Esophagus (tissue), 2 donors: Measurements from ENCODE around the gene LENG9. TPM values are rescaled to one million over a fixed set of nuclear protein-coding genes. Genes with fewer than 3 reads are reported as not detected.
"Not testable (repeated sequence)": the region's sequence is repeated elsewhere in the genome, so short reads cannot be mapped to it uniquely, and the experiment has no call there.

Experiments
- H3K27ac ChIP-seq, 2 donors: one replicate each; pipeline ENCODE4 v1.5.1; 2013; ENCODE audit warnings: low read depth in 2 of 2, mild to moderate bottlenecking in 2 of 2, inconsistent platforms in 1 of 2, low read length in 1 of 2, moderate library complexity in 1 of 2
- H3K27me3 ChIP-seq, 2 donors: one replicate each; pipeline ENCODE4 v1.6.1; 2013; ENCODE audit warnings: low read length in 2 of 2, control low read depth in 1 of 2, mild to moderate bottlenecking in 1 of 2; ENCODE audit not compliant: insufficient read depth in 2 of 2, control insufficient read depth in 1 of 2
- H3K36me3 ChIP-seq, 2 donors: one replicate each; pipeline ENCODE4 v1.6.1; 2013; ENCODE audit warnings: low read length in 1 of 2; ENCODE audit not compliant: control insufficient read depth in 2 of 2, insufficient read depth in 2 of 2
- H3K4me1 ChIP-seq, 2 donors: one replicate each; pipeline ENCODE4 v1.6.1; 2013; ENCODE audit warnings: low read length in 1 of 2; ENCODE audit not compliant: control insufficient read depth in 2 of 2, insufficient read depth in 2 of 2
- H3K4me3 ChIP-seq, 2 donors: one replicate each; pipeline ENCODE4 v1.5.1; 2013; ENCODE audit warnings: low read length in 2 of 2, mild to moderate bottlenecking in 2 of 2, low read depth in 1 of 2, moderate library complexity in 1 of 2
- H3K9me3 ChIP-seq, 2 donors: one replicate each; pipeline ENCODE4 v1.6.1; 2013; ENCODE audit warnings: mild to moderate bottlenecking in 2 of 2, low read depth in 1 of 2, low read length in 1 of 2, moderate library complexity in 1 of 2; ENCODE audit not compliant: control insufficient read depth in 2 of 2, insufficient read depth in 1 of 2
- WGBS, 2 donors: extraction: QIAGEN DNeasy Blood & Tissue Kit; methylation state at CpG; one replicate each; pipeline ENCODE4 v1.1.7; 2013; 5-methylcytosine and 5-hydroxymethylcytosine counted together
- polyA plus RNA-seq, 2 donors: library from polyadenylated mRNA; stranded (reverse); fragments of 200-250 nt; gene quantifications; one replicate each; pipeline ENCODE4 v1.2.3, GENCODE V29; 2013
- donor health status: healthy with polysubstance abuse.
- donor health status: Bipolar disorder and iron deficiency.

Gene LENG9
- 1 to 10 TPM; 4.4 to 5.8 TPM for polyA plus RNA-seq

GRCh38 chr19:54463531-54464043 is at the start of gene LENG9:
TSS of gene LENG9 (minus strand) at chr19:54463778. CDS start at chr19:54463526, 252 bp downstream.
- H3K27me3 ChIP-seq: no peaks in the 10 kb centered on the region
- 0% methylated on average over 41 of the region's 41 CpGs for WGBS, 2 donors
- peak within 1 kb of the TSS; percentile 89 to 99 for H3K27ac ChIP-seq
- peaks cover 4 to 30% of the 10 kb centered on the region in 2 donors for H3K36me3 ChIP-seq
- peaks cover 0 to 12% of the 10 kb centered on the region in 2 donors for H3K4me1 ChIP-seq
- H3K9me3 ChIP-seq: no peaks in the 10 kb centered on the region
- H3K4me3 ChIP-seq: peak within 1 kb of the TSS; percentile 44 to 61

- WGBS, 2 donors: 61 to 69% methylated on average over 8 to 9 of the region's 21 CpGs
- not testable (repeated sequence) for H3K4me1 ChIP-seq, H3K36me3 ChIP-seq, H3K9me3 ChIP-seq, H3K27ac ChIP-seq, H3K27me3 ChIP-seq, H3K4me3 ChIP-seq
Observed at GRCh38 chr19:54509200-54509940, 45.8 kb upstream of the LENG9 start.

- not testable (repeated sequence) for H3K9me3 ChIP-seq, H3K27me3 ChIP-seq, H3K36me3 ChIP-seq, H3K27ac ChIP-seq, H3K4me1 ChIP-seq, H3K4me3 ChIP-seq
- 58 to 77% methylated on average over 2 of the region's 3 CpGs for WGBS, 2 donors
Observed at GRCh38 chr19:54508487-54508886, 44.9 kb upstream of the LENG9 start.

- Histone ChIP-seq H3K9me3 (no peaks in the 10 kb centered on the region), H3K36me3 (no peaks in the 10 kb centered on the region), H3K4me1 (no peaks in the 10 kb centered on the region), H3K4me3 (no peak overlapping the region), H3K27me3 (no peaks in the 10 kb centered on the region), H3K27ac (no peak overlapping the region)
- 51 to 65% methylated on average over 12 of the region's 12 CpGs for WGBS, 2 donors
Observed at GRCh38 chr19:54507824-54508223, 44.2 kb upstream of the LENG9 start.

- H3K27ac ChIP-seq: not testable (repeated sequence)
- 62 to 66% methylated on average over 8 to 11 of the region's 15 CpGs for WGBS, 2 donors
Observed at GRCh38 chr19:54507038-54507717, 43.6 kb upstream of the LENG9 start.

GRCh38 chr19:54506079-54506478 is 42.5 kb upstream of the LENG9 start:
- Histone ChIP-seq H3K36me3 (no peaks in the 10 kb centered on the region), H3K27ac (no peak overlapping the region), H3K9me3 (no peaks in the 10 kb centered on the region), H3K4me3 (no peak overlapping the region), H3K27me3 (no peaks in the 10 kb centered on the region), H3K4me1 (no peaks in the 10 kb centered on the region)
- WGBS, 2 donors: 62 to 73% methylated on average over 10 of the region's 10 CpGs

More at GRCh38 chr19:54507038-54507717, 43.6 kb upstream of the LENG9 start:
- H3K36me3 ChIP-seq, H3K4me1 ChIP-seq, H3K9me3 ChIP-seq, H3K4me3 ChIP-seq, H3K27me3 ChIP-seq: not testable (repeated sequence)

- not testable (repeated sequence) for H3K9me3 ChIP-seq, H3K27me3 ChIP-seq, H3K27ac ChIP-seq, H3K4me3 ChIP-seq, H3K4me1 ChIP-seq, H3K36me3 ChIP-seq
- 78 to 82% methylated on average over 4 of the region's 4 CpGs for WGBS, 2 donors
Observed at GRCh38 chr19:54505542-54505941, 42.0 kb upstream of the LENG9 start.

- no peaks in the 10 kb centered on the region for H3K36me3 ChIP-seq
- H3K27me3 ChIP-seq: no peaks in the 10 kb centered on the region
- no peaks in the 10 kb centered on the region for H3K4me1 ChIP-seq
- H3K9me3 ChIP-seq: no peaks in the 10 kb centered on the region
- WGBS, 2 donors: 64 to 73% methylated on average over 14 of the region's 14 CpGs
- no peak within 1 kb of the TSS for H3K4me3 ChIP-seq
- no peak within 1 kb of the TSS for H3K27ac ChIP-seq
Observed at GRCh38 chr19:54502518-54503048, 39.0 kb upstream of the LENG9 start, which contains the start of gene LAIR2. TSS of gene LAIR2 (plus strand) at chr19:54502831. CDS start at chr19:54502919, 88 bp downstream.

- not testable (repeated sequence) for H3K9me3 ChIP-seq, H3K27me3 ChIP-seq, H3K4me3 ChIP-seq, H3K36me3 ChIP-seq, H3K27ac ChIP-seq, H3K4me1 ChIP-seq
- WGBS, 2 donors: 67 to 81% methylated on average over 8 to 9 of the region's 9 CpGs
Observed at GRCh38 chr19:54498451-54498772, 34.8 kb upstream of the LENG9 start.
